ENCODE measurements around the gene DNM3. TPM values are rescaled to one million over a fixed set of nuclear protein-coding genes. Genes with fewer than 3 reads are reported as not detected.

Gene DNM3
- total and polyA plus RNA-seq, 2 of the 8 experiments (the other 6 are each of a cell fraction or from before 2014, with no cell fraction given): 2.0 to 8.5 TPM

DNA sequence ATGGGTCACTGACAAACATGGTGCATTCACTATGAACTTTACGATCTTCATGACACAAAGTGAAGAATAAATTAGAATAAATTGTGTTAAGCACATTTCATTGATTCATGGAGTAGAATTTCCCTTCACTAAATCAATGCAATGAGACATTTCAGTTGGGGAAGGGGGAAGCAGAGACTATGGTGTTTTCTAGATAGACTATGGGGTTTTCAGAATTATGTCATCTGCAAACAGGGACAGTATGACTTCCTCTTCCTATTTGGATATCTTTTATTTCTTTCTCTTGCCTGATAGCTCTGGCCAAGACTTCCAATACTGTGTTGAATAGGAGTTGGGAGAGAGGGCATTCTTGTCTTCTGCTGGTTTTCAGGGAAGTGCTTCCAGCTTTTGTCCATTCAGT, 499.2 kb downstream of the DNM3 start:
- Histone ChIP-seq H3K56ac (replicated peaks; ENCODE audit: insufficient read length, low read depth, low read length) (no peak overlapping the region), H3K9me3 (ENCODE audit: insufficient read depth in 2 of 2, low read depth in 1 of 2, low read length in 1 of 2) (no peaks in the 10 kb centered on the region), H2AFZ (ENCODE audit: low read length) (no peak overlapping the region), H3K9ac (replicated peaks in 1 of 4; ENCODE audit: extremely low read depth in 1 of 4, low read depth in 3 of 4, low read length in 3 of 4) (no peak overlapping the region), H4K8ac (ENCODE audit: extremely low read depth, insufficient read depth, low read length) (no peak overlapping the region), H4K20me1 (replicated peaks in 1 of 2; ENCODE audit: control insufficient read depth in 1 of 2, insufficient read depth in 2 of 2, low read length in 2 of 2) (no peaks in the 10 kb centered on the region), H3K27me3 (replicated peaks in 1 of 4; ENCODE audit: control insufficient read depth in 3 of 4, extremely low read depth in 1 of 4, insufficient read depth in 3 of 4, low read length in 3 of 4) (no peaks in the 10 kb centered on the region), H3K27ac (ENCODE audit: low read depth, low read length) (no peak overlapping the region), H3K4me3 (ENCODE audit: extremely low read depth in 1 of 4, insufficient read depth in 2 of 4, low read depth in 3 of 4, low read length in 4 of 4) (no peak overlapping the region), H3K36me3 (ENCODE audit: control insufficient read depth in 2 of 4, insufficient read depth in 4 of 4, low read length in 3 of 4) (no peaks in the 10 kb centered on the region), H2BK15ac (ENCODE audit: low read length) (no peak overlapping the region), H3K23ac (ENCODE audit: insufficient read length) (no peak overlapping the region), H2BK12ac (ENCODE audit: low read depth, low read length) (no peak overlapping the region), H2AK5ac (ENCODE audit: low read depth, low read length) (no peak overlapping the region), H3K79me1 (ENCODE audit: low read depth, low read length) (no peaks in the 10 kb centered on the region), H2BK5ac (ENCODE audit: low read depth, low read length) (no peak overlapping the region), H3K23me2 (ENCODE audit: low read depth, low read length) (no peaks in the 10 kb centered on the region), H4K91ac (replicated peaks; ENCODE audit: insufficient read length, low read length) (no peak overlapping the region), H3K18ac (ENCODE audit: extremely low read depth, low read length) (no peak overlapping the region), H2BK20ac (ENCODE audit: low read length) (no peak overlapping the region), H3K79me2 (ENCODE audit: control insufficient read depth in 1 of 2, insufficient read depth in 2 of 2, low read length in 2 of 2) (no peaks in the 10 kb centered on the region), H2BK120ac (replicated peaks; ENCODE audit: low read depth, low read length) (no peak overlapping the region), H3K14ac (ENCODE audit: insufficient read length) (no peak overlapping the region), H3K4me2 (ENCODE audit: insufficient read depth in 1 of 2, low read depth in 2 of 2, low read length in 2 of 2) (no peak overlapping the region), H3K4ac (replicated peaks; ENCODE audit: insufficient read length, low read depth, low read length) (no peak overlapping the region), H4K5ac (ENCODE audit: insufficient read length, low read depth, low read length) (no peak overlapping the region), H3K4me1 (replicated peaks in 1 of 4; ENCODE audit: control insufficient read depth in 3 of 4, insufficient read depth in 4 of 4, low read length in 3 of 4) (peaks cover 0 to 4% (median 0%) of the 10 kb centered on the region in 4 experiments; a peak in 2 of 7 replicates)
- 95% methylated on average over 1 of the region's 1 CpG; no CpG with 5 or more reads in 1 of the 2 experiments for WGBS, 2 experiments (ENCODE audit: extremely low coverage in 1 of 2, insufficient coverage in 1 of 2, insufficient read length in 1 of 2, insufficient replicate concordance in 2 of 2, low coverage in 1 of 2, low lambda C conversion rate in 2 of 2, missing lambda C conversion rate in 1 of 2)
- FAIRE-seq (no peak), DNase-seq (ENCODE audit: low read depth in 1 of 2, low spot score in 2 of 2) (no peak)
- POLR2A ChIA-PET (ENCODE audit: partially characterized antibody): interaction anchor here (0.6 kb wide), 1 partner anchor 20 kb away, joined by 3 read pairs; no protein-coding TSS in a partner anchor
- CTCF ChIA-PET (ENCODE audit: partially characterized antibody): interaction anchor here (1.4 kb wide), 1 partner anchor 18 kb away, joined by 3 read pairs; no protein-coding TSS in a partner anchor
- no peak for TF ChIP-seq CBX5 (IDR thresholded peaks at IDR 0.05; ENCODE audit: low read depth, low read length)
- no peak for TF ChIP-seq HDAC2 (IDR thresholded peaks at IDR 0.05; ENCODE audit: borderline replicate concordance in 1 of 2, low read depth in 2 of 2, low read length in 2 of 2)
- TF ChIP-seq TCF12 (IDR thresholded peaks at IDR 0.05; ENCODE audit: low read depth, low read length): no peak
- TF ChIP-seq YY1 (IDR thresholded peaks at IDR 0.05; ENCODE audit: low read depth, low read length): no peak
- TF ChIP-seq, protein P1, sequence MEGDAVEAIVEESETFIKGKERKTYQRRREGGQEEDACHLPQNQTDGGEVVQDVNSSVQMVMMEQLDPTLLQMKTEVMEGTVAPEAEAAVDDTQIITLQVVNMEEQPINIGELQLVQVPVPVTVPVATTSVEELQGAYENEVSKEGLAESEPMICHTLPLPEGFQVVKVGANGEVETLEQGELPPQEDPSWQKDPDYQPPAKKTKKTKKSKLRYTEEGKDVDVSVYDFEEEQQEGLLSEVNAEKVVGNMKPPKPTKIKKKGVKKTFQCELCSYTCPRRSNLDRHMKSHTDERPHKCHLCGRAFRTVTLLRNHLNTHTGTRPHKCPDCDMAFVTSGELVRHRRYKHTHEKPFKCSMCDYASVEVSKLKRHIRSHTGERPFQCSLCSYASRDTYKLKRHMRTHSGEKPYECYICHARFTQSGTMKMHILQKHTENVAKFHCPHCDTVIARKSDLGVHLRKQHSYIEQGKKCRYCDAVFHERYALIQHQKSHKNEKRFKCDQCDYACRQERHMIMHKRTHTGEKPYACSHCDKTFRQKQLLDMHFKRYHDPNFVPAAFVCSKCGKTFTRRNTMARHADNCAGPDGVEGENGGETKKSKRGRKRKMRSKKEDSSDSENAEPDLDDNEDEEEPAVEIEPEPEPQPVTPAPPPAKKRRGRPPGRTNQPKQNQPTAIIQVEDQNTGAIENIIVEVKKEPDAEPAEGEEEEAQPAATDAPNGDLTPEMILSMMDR (IDR thresholded peaks at IDR 0.05; ENCODE audit: control extremely low read depth in 1 of 3, insufficient read depth in 1 of 3, low read depth in 1 of 3, low read length in 3 of 3): no peak
- no peak for TF ChIP-seq TAF7 (optimal IDR thresholded peaks at IDR 0.05; ENCODE audit: borderline replicate concordance, low read depth, low read length)
- no peak for TF ChIP-seq SUZ12 (IDR thresholded peaks at IDR 0.05; ENCODE audit: low read length)
- no peak for TF ChIP-seq ZNF274 (IDR thresholded peaks at IDR 0.05; ENCODE audit: borderline replicate concordance, extremely low read depth, low read length)
- no peak for TF ChIP-seq RNF2 (IDR thresholded peaks at IDR 0.05; ENCODE audit: borderline replicate concordance, low read depth, low read length, missing control alignments, poor library complexity, severe bottlenecking)
- TF ChIP-seq BCL11A (IDR thresholded peaks at IDR 0.05; ENCODE audit: low read depth in 2 of 2, low read length in 2 of 2): no peak
- TF ChIP-seq BRCA1 (IDR thresholded peaks at IDR 0.05; ENCODE audit: low read depth, low read length): no peak

Measured in H1 (cell line).